ENCODE results near the gene SPAG9.

DNA sequence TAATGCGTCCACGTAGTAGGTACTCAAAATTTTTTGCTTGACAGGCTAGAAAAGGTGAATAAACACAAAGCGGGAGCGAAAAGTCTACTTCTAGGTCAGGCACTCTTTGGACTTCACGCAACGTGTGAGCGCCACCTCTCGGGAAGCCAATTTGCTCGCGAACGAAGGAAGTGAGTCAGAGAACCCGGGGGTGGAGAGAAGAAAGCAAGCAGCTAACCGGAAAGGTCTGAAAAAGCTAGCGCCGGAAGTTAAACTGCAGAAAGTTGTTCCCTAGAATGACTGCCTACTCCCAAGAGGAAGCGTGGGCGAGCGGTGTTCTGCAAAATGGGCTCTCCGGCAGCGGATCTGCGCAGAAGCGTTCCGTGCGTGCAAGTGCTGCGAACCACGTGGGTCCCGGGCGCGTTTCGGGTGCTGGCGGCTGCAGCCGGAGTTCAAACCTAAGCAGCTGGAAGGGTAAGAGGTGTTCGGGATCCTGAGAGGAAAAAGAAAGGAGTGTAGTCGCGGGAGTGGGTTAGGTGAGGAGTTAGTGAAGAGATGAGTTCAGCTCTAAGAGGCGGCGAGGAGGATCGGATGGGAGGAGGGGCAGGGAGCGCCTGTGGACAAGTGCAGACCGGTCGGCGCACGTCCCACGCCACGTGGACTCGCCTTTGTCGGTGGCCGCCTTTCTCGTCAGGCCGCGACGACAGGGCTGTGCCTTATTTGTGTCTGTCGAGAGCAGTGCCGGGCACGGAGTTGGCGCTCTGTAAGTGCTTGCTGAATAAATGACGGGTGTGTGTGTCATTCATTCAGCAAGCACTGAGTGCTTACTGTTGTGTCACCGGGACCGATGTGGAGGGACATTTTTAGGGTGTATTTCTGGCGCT is 32.8 kb upstream of the SPAG9 start, which contains the start of gene NME1:
- TF ChIP-seq CTCF (IDR thresholded peaks at IDR 0.05): peak; percentile 74 to 86 (median 81)
- peak; percentile 12 for TF ChIP-seq POLR2A (IDR thresholded peaks at IDR 0.05)
